HG03460 (cell line): ENCODE measurements around the gene MXD4.
"Not testable (repeated sequence)": the region's sequence is repeated elsewhere in the genome, so short reads cannot be mapped to it uniquely, and the experiment has no call there.

Source experiments
- ATAC-seq: cut with Tn5 transposase; IDR thresholded peaks from one replicate; pipeline ENCODE4 v1.9.1; 2021; ENCODE audit not compliant: unreplicated experiment

Gene MXD4

DNA sequence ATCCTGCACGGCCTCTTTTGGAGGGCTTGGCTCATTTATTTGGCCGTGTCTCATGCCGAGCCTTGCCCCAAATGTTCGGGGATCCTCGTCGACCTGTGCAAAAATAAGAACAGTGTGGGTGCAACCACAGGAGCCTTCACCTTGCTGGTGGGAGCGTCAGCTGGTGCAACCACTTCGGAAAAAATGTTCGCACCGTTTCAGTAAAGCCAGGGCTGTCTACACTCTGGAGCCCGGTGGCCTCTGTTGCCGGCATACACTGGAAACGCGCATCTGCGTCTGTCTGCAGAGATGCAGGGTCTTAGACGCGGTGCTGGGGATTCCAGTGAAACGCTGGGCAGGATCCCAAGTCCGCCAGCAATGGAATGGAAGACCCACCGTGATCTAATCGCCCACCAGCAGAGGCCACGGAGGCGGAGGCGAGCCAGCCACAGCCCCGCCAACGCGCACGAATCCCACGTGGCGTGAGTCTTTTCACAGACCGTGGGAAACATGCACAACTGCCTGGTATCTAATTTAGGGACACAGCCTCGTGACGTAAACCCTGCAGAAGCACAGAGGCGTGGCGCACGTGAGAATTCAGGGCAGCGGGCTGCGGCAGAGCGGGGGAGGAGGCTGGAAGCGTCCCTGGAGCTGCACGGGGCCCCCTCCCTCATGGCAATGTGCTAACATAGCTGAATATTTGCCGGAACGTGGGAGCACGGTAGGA lies 13.8 kb upstream of the MXD4 start:
- no peak for ATAC-seq

DNA sequence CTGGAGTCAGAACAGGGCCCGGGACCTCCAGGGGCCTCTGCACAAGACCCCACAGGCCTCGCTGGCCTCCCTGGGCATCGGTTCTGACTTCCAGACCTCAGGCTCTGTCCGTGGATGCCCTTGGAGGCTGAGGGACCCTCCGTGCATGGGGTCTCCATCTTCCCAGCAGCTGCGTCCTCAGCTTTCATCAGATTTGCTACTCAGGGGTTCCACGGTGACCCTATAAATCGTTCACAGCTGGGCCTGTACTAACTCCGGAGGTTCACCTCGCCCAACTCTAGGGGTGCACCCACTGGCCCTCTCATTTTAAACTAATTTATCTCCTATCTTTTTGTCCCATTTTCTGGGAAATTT lies 13.1 kb upstream of the MXD4 start:
- ATAC-seq: not testable (repeated sequence)

DNA sequence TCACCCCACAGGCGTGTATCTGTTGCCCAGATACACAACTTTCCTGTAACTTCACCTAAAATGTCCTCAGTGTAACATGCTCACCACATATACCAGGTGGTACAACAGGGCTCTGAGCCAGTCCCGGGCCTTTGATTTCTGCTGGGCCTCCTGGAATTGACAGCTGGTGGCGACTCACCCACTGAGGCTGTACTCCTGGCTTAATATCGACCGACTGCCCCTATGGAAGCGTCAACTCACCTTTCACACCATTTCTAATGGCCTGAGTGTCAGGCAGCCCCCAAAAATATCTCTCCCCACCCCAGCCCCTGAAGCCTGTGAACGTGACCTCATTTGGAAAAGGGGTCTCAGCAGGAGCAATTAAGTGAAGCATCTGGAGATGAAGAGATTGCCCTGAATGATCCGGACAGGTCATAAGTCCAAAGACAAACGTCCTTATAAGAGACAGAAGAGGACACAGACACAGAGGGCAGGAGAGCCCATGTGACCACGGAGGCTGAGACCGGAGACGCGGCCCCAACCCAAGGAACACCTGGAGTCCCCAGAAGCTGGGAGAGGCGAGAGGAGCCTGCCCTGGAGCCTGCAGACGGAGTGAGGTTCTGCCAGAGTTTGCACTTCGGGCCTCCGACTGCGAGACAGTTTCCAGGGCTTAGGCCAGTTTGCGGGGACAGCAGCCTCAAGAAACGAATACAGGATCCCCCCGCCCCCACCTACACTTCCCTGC lies 12.6 kb upstream of the MXD4 start:
- no peak for ATAC-seq

DNA sequence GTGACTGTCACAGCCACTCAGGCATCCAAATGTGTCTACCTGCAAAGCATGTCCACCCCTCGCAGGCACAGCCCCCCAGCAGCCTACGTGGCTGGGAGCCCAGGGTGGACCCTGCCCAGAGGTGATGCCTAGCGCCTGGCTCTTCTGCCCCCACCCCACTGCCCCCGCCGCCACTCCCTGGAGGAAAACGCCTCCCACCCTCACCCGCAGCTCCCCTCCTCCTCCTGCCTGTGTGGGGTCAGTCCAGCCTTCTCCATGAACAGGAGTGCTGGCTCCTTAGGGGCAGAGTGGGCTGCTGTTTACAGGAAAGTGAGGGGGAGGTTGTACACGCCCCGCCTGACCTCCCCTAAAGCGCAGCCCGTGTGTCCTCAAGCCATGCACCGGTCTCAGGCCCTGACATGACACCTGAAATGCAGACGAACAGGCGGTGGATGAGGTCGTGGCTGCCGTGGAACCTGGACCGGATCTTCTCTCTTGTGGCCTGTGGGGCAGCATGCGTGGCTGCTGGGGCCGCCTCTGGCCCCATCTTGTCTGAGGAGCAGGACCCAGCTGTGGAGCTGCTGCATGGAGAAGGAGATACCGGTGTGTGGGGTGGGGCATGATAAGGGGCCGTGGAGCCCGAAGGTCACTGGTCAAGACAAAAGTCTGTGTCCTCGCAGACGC lies 11.9 kb upstream of the MXD4 start:
- ATAC-seq: no peak

DNA sequence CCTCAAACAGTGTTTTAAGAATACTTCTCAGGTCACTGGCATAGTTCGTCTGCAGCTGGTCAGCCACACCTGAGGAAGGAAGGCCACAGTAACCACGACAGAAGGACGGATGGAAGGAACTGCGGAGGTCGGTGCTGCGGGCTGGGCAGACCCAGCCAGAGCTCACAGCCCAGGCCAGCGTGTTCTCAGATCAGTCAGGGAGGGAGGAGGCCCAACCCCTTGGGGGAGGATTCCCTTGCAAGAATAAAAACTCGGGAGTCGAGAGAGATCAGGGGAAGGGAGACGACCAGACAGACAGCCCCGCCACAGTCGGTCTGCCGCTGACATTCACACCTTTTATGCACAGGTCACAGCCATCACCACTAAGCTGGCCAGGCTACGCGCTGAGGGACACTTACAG lies 11.3 kb upstream of the MXD4 start:
- ATAC-seq: no peak

DNA sequence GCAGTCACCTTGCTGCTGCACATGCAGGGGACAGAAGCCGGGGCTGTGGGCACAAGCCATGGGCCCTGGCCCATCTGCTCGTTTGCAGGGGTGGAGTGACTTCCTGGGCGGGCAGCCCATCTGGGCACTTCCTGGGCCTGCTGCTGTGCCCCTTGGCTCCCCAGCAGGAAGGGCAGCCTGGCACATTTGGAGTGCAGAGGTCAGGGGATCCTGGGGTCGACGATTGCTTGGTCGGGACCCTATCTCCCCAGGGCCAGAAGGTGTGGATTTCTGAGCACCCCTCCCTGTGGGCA lies 10.9 kb upstream of the MXD4 start:
- no peak for ATAC-seq

DNA sequence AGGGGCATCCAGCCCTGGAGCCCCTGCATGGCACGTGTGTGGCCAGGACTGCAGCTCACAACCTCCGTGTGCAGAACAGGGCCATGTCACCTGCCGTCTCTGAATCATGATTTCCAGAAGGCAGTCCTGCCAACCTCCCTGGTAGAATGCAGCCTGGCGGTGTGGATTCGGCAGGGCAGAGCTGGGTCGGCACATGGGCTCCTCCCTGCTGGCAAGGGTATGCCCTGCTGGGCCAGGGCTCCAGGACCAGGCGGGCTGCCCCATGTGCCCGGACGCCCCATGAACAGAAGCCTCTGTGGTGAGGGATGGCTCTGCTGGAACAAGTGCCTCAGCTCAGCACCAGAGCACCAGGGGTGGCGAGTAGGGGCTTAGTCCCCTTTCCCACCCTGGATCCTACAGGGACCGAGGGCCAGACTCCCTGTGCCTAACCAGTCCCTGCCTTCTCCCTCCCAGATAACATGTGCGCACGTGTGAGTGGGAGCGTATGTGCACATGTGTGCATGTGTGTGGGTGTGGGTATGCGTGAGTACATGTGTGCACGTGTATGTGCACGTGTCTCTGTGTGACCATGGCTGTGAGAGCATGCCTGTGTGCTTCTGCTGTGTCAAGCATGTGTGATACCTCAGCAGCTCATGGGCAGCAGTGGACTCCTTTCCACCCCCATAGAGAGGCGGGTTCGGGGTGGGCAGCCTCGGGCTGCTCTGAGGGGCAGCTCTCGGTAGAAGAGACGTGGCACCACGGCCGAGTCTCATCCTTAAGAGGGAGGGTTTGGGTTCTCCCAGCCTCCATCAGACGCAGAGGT lies 10.3 kb upstream of the MXD4 start:
- ATAC-seq: no peak

DNA sequence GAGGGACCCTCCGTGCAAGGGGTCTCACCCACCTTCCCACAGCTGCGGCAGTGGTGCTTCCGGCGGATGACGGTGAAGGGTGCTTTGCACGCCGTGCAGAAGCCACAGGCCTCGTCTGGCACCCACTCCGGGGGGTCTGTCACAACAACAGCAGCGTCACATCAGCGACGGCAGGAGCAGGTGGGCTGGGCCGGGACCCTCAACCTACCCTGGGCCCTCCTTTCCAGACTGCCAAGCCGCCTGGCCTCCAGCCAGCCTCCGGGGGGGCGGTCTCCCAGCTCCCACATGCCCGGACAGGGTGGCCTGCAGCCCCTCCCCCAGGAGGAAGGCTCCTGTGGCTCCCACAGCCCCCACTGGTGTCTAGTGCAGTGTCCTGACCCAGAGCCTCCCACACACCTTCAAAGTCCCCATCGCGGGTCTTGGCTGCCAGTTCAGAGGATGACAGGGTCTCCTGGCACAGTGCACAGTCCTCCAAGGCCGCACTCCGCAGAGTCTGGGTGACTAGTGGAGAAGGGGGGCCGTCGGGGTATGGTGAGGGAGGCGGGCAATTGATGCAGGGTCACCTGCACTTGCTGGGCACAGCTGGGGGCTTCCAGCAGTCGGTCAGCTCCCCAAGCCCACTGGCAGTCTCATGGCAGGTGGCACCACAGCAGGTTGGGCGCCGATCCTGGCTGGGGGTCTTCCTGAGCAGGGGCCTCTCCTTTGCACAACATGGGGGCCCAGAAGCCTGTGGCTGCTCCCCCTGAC lies 9.5 kb upstream of the MXD4 start:
- no peak for ATAC-seq

DNA sequence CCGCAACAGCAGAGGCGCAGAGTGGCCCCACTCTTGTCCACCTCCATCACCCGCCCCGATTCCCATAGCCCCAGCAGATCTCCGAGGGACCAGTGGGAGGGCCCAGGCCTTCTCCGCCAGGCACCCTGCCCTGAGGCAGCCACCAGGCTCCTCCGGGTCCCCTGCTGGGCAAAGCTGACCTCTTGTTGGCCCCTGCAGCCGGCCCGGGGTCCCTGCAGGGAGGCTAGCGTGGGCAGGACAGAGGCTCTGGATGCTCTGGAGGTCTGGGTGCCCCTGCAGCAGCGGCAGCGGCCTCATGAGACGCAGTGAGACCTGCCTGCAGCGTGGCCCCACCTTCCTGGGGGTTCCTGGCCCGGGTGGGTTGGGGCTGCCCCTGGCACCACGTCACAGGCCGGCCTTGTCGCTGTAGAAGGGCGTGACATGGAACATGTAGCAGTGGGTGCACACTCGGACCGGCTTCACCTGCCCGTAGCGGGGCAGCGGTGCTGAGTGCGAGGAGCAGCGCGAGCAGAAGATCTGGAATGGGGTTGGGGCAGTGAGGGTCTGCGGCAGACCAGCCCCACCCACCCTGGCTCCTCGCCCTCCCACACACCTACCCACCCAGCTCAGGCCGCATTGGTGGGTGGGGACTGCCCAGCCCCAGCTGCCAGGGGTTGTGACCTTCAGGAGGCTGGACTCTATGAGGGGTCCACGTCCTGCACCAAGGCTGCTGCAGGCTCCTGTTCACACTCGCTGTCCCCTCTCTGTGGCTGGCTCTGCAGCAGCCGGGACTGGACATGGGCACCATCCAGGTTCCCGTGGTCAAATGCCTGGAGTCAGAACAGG lies 8.6 kb upstream of the MXD4 start:
- ATAC-seq: no peak

DNA sequence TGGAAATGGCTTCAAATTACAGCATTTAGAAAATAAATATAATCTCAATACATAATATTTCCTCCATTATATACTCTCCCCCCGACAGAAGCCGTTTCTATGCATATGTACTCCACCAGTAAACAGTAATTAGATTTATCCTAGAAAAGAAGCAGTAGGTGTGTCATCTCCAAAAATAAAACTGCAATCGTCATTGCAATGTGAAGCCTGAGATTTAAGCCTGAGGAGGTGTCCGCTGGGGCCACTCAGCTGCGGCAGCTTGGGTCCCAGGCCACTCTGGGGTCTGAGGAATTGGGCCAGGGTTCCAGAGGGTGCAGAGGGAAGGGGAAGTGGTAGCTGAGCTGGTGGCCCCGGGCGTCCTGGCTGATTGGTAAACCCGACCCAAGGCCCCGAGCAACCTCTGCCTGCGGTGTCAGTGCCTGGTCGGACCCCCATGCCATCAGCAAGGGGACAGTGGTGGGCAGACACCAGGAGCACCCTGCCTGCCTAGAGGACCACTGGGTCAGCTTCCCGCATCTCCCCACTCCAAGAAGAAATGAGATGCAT lies 7.8 kb upstream of the MXD4 start:
- no peak for ATAC-seq

DNA sequence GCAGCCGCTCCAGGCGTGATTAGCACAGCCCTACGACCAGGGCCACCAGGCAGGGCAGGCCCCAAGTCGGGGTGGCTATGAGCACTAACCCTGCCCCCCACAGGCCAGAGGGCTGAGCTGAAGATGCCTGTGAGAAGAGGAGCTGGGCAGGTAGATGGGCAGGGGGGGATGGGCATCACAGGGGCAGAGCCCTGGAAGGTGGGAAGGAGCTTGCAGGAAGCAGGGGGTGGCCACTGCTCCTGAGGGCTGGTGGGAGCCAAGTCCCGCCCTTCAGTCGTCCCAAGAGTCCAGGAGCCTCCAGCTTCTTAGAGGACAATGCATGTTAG lies 7.3 kb upstream of the MXD4 start:
- ATAC-seq: no peak

DNA sequence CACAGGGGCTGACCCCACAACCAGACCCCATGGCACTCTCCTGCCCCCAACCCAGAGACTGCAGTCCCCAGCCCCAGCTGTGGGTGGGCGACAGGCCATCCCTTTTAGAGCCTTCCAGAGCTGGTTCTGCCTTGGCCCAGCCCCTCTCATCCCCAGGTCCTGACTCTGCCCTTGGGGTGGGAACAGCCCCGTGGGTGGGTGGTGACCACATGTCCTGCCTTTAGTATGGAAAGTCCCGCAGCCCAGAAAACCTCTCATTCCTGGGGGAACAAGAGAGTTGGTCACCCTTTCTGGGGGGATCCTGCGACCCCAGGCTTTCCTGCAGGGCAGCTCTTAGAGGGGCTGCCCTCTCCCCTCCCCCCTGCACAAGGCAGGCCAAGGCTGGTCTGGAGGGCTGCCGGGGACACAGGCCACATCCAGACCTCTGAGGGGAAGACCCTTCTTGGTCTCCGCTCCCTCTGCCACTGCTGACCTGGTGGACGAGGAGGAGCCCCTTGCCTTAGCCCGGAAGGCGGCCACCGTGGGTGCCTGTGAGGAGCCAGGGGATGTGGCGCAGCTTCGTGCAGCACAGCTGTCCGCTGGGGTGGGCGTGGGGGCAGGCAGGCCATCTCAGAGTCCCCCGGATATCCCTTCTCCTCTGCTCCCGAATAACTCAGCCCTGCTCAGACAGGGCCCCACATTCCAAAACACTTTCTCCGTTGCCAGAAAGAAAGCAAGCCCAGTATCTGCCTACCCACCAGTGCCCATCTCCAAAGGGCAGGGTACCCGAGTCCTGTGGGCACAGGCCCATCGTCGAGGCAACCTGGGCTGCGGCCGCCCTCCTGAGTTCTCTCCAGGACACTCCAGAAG lies 6.7 kb upstream of the MXD4 start:
- no peak for ATAC-seq

DNA sequence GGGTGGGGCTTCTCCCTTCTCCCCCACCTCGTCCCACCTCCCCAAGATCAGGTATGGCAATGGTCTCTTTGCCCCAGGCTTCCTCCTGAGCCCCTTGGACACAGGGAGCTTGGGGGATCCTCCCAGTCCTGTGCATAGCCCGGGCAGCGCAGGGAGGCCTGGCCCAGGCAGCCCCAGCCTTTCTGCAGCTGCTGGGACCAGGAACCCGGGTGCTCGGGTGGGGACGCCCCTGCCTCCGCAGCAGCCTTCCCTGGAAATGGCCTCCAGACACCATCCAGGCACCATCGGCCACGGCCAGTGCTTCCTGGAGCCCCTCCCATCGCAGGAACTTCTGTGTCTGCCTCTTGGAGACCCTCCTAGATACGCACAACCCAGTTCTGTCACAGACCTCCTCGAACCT lies 5.9 kb upstream of the MXD4 start:
- ATAC-seq: no peak

DNA sequence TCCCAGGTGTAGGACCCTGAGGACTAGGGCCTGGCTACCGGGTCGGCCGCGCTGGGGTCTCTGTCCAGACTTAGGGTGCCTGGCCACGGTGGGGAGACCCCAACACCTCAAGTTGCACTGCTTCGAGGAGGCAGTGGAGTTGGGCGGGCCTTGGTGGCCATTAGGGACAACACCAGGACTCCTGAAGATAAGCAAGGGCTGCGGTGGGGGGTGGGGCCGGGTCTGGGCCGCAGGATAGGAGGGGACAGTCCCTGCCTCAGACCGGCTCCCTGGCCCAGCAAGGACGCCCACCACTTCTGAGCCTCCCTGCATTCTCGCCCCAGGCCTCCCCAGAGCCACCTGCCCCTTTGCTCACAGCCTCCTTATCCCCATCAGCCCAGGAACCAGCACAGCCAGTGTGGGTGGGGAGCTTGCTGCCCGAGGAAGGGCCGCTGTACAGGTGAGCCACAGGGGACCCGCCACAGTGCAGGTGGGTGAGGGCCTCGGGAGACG lies 5.5 kb upstream of the MXD4 start:
- ATAC-seq: no peak

DNA sequence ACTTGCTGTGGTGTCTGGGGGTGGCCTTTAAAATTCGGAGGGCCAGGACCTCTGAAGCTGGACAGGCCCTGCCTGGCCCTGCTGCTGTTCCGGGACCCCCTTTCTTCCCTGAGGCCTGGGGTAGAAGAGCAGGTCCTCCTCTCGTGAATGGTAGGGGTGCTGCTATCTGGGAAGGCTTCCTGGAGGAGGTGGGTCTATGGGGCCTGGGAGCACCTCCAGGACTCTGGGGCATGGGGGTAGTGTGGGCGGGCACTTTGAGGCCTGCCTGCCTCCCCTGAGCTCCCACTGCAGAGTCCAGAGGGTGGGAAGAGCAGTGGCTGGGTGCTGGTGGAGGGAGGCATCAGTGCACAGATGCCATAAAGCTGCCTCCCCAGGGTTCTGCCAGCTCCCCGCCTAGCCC lies 4.9 kb upstream of the MXD4 start:
- ATAC-seq: no peak

DNA sequence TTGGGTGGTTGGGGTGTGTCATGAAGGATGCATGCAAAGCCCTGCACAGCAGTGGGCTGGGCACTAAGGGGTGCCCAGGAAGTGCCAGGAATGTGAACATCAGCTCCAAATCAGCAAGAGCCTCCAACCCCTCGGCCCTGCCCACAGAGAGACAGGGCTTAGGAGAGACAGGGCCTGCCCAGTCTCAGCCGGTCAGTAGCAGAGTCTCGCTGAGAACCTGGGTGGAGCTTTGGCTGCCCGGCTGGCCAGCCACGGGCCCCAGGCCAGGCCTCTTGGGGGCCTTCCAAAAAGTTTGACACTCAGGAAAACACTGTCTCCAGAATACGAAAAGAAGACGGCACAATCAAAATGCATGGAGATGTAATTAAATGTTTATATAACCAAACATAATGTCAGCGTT lies 4.3 kb upstream of the MXD4 start:
- no peak for ATAC-seq

DNA sequence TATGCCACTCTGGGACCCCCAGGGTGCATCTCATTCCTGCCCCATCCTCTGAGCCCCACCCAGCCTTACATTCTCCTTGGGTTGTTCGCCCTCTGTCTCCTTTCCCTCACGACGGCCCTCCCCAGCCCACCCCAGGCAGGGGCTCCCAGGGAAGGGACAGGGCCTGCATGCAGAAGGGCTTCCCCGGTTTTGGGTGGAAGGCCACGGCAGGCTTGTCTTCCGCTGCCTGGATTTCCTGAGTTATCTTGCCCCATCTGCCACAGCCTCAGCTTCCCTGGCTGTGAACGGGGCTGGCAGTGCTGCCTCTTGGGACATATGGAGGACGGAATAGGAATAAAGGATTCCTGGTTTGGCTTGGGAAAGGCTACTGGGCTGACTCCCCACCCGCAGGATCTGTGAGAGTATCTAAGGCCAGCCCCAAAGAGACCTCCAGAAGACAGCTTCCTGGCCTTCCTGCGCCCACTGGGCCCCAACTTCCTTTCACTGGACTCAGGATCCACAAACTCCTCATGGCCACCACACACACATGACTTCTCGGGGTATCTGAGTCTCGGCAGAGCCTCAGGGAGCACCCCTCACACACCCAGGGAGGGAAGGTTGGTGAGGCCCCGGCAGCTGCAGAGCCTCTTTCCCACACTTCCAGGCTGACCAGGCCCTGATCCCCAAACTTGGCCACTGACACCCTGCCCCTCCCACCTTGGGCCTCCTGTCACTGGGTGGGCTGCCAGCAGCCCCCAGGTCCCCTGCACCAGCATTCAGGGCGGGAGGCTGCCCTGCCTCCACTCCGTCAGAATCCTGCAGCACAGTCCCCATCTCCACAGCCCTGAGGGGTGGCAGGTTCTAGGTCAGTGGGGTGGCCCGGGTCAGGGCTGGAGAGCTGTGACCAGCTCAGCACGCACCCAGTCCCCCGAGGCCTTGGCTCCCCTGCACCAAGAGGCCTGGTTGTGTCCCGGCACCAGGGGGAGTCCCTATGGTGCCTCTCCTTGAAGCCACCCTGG lies 3.5 kb upstream of the MXD4 start:
- ATAC-seq: no peak
